ENCODE measurements around the gene GPALPP1. TPM values are rescaled to one million over a fixed set of nuclear protein-coding genes. Genes with fewer than 3 reads are reported as not detected.

The GPALPP1 gene
- total and polyA plus RNA-seq, 2 experiments from 2014 or later: 16.8 to 38.7 TPM

DNA sequence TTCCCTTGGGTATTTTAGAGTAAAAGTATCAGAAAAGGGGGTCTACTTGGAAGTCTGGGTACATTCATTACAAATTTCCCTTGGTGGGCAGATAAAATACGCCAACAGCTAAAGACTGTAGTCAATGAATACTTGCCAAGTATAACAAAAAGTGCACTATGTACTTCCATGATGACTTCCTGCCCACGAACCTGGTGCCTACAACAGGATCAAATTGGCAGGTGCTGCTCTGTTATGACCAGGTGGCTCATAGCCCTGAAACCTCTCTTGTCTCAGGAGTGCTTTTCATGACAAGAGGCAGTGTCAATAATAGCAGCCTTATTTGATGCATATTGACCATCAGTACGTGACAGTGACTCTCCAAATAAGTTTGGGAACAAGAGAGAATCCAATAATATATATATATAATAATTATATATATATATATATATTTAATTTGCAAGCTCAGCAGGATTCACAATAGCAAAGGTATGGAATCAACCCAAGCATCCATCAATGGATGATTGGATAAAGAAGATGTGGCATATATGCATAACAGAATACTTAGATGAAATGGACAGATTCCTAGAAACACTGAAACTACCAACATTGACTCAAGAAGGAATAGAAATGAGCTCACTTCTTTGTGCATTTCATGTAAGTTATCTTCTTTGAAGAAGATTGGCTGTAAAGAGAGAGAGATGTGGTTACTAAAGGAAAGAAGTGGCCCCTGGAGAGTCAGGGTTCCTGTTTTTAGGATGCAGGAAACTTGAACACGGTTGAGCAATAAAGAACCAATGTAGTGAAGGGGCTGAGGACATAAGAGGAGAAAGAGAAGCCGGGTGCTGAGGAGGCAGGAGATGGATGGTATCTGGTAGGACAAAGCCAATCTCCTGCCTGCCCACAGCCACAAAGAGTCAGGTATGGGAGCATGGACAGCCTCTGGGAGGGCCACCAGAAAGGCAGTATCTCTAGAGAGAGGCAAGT, 79.0 kb downstream of the GPALPP1 start:
- TF ChIP-seq, protein P1, sequence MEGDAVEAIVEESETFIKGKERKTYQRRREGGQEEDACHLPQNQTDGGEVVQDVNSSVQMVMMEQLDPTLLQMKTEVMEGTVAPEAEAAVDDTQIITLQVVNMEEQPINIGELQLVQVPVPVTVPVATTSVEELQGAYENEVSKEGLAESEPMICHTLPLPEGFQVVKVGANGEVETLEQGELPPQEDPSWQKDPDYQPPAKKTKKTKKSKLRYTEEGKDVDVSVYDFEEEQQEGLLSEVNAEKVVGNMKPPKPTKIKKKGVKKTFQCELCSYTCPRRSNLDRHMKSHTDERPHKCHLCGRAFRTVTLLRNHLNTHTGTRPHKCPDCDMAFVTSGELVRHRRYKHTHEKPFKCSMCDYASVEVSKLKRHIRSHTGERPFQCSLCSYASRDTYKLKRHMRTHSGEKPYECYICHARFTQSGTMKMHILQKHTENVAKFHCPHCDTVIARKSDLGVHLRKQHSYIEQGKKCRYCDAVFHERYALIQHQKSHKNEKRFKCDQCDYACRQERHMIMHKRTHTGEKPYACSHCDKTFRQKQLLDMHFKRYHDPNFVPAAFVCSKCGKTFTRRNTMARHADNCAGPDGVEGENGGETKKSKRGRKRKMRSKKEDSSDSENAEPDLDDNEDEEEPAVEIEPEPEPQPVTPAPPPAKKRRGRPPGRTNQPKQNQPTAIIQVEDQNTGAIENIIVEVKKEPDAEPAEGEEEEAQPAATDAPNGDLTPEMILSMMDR (IDR thresholded peaks at IDR 0.05; ENCODE audit: low read depth, low read length): no peak
- H3K36me3 ChIP-seq: no peaks in the 10 kb centered on the region

DNA sequence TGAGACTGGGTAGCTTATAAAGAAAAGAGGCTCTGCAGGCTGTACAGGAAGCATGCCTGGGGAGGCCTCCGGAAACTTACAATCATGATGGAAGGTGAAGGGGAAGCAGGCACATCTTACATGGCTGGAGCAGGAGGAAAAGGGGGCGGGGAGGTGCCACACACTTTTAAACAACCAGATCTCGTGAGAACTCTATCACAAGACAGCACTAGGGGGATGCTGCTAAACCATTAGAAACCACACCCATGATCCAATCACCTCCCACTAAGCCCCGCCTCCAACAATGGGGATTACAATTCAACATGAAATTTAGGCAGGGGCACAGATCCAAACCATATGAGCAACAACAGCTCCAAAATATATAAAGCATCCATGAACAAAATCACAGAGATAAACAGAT, 84.5 kb downstream of the GPALPP1 start:
- no peak for DNase-seq (ENCODE audit: low read depth in 1 of 2, low spot score in 1 of 2)
- TF ChIP-seq, protein P1 (IDR thresholded peaks at IDR 0.05; ENCODE audit: low read depth, low read length): no peak
- no peaks in the 10 kb centered on the region for H3K9me3 ChIP-seq (ENCODE audit: low read depth)
- H3K4me3 ChIP-seq: no peak overlapping the region
- no peak overlapping the region for H3K27ac ChIP-seq
- no peaks in the 10 kb centered on the region for H3K36me3 ChIP-seq
- H3K27me3 ChIP-seq: no peaks in the 10 kb centered on the region
- no peaks in the 10 kb centered on the region for H3K4me1 ChIP-seq (ENCODE audit: low read depth)

More for the DNA sequence above, 79.0 kb downstream of the GPALPP1 start:
- Histone ChIP-seq H3K4me1 (ENCODE audit: low read depth) (peaks cover 11% of the 10 kb centered on the region), H3K4me3 (no peak overlapping the region), H3K27ac (no peak overlapping the region), H3K27me3 (no peaks in the 10 kb centered on the region), H3K9me3 (ENCODE audit: low read depth) (no peaks in the 10 kb centered on the region)
- DNase-seq (ENCODE audit: low read depth in 1 of 2, low spot score in 1 of 2): no peak

DNA sequence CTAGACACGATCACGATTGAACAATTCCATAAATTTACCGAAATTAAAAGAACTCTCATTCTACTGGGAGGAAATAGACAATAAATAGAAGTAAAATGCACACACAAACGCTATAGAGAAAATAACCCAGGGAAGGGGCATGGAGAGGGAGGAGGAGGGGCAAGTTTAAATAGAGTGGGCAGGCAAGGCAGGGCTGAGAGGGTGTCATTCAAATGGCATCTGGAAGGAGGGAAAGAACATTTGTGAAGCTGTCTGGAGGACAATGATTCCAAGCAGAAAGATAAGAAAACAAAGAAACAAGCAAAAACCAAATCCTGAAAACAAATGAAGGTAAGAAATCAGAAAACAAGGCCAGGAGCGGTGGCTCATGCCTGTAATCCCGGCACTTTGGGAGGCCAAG, 85.4 kb downstream of the GPALPP1 start:
- Histone ChIP-seq H3K4me3 (no peak overlapping the region), H3K36me3 (no peaks in the 10 kb centered on the region), H3K4me1 (ENCODE audit: low read depth) (no peaks in the 10 kb centered on the region), H3K9me3 (ENCODE audit: low read depth) (no peaks in the 10 kb centered on the region), H3K27ac (no peak overlapping the region), H3K27me3 (no peaks in the 10 kb centered on the region)
- TF ChIP-seq, protein P1 (IDR thresholded peaks at IDR 0.05; ENCODE audit: low read depth, low read length): no peak
- no peak for DNase-seq (ENCODE audit: low read depth in 1 of 2, low spot score in 1 of 2)

DNA sequence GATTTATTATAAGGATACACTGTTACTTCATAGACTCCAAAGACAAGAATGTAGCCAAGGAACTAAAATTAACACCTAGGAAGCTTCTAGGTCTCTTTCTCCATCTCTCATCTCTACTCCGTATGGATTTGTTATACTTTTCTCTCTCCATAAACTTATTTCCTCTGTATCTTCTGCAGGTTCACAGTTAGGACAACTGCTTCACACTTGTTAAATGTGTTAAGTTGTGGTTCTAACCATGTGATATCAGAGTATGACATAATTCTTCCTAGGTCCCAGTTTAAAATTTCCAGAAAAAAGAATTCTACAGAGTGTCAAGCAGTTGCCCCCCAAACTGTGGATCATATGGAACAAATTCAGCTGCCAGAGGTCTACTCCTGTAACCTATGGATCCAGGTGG, 88.7 kb downstream of the GPALPP1 start:
- Histone ChIP-seq H3K4me3 (no peak overlapping the region), H3K36me3 (no peaks in the 10 kb centered on the region), H3K4me1 (ENCODE audit: low read depth) (no peaks in the 10 kb centered on the region), H3K9me3 (ENCODE audit: low read depth) (no peaks in the 10 kb centered on the region), H3K27ac (no peak overlapping the region), H3K27me3 (no peaks in the 10 kb centered on the region)
- TF ChIP-seq, protein P1 (IDR thresholded peaks at IDR 0.05; ENCODE audit: low read depth, low read length): no peak
- no peak for DNase-seq (ENCODE audit: low read depth in 1 of 2, low spot score in 1 of 2)

Other genes with a start within 250 kb of the GPALPP1 start
- 3.0 and 4.7 TPM in 2 replicates for gene NUFIP1, start 67 bp upstream of the GPALPP1 start, total RNA-seq
- gene NUFIP1, start 67 bp upstream of the GPALPP1 start, polyA plus RNA-seq: 5.7 and 7.5 TPM in 2 replicates
- 14.5 and 15.5 TPM in 2 replicates for gene GTF2F2, start 131.0 kb downstream of the GPALPP1 start, total RNA-seq
- gene GTF2F2, start 131.0 kb downstream of the GPALPP1 start, polyA plus RNA-seq: 21.3 and 24.8 TPM in 2 replicates
- not detected in 2 replicates for gene KCTD4, start 211.5 kb downstream of the GPALPP1 start, total RNA-seq
- gene KCTD4, start 211.5 kb downstream of the GPALPP1 start, polyA plus RNA-seq: not detected in 2 replicates

Measured in cardiac muscle cell (in vitro differentiated cells and primary cell).